LNCAP (cell line): ENCODE measurements around the gene IRF9.

Experiments
- TF ChIP-seq, protein P1 (sequence below): fragments of 450-650 bp; IDR thresholded peaks from 2 replicates; pipeline ENCODE4 v1.5.1; 2017; ENCODE audit warnings: mild to moderate bottlenecking

Gene IRF9

DNA sequence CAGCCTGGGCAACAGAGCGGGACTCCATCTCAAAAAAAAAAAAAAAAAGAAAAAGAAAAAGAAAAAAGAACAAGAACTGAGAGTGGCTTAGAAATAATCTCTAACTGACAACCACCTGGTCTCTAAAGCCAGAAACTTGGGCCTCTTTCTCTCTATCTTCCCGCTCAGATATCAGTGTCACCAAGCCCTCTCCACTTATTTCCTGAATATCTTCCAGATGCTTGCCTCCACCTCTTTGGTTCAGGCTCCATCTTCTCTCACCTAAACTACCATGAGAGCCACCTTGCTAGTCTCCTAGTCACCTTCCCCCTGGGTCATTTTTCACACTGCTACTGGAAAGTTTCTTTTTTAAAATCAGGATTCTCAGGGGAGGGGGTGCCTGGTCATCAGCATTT, 36.0 kb downstream of the IRF9 start:
- TF ChIP-seq, protein P1, sequence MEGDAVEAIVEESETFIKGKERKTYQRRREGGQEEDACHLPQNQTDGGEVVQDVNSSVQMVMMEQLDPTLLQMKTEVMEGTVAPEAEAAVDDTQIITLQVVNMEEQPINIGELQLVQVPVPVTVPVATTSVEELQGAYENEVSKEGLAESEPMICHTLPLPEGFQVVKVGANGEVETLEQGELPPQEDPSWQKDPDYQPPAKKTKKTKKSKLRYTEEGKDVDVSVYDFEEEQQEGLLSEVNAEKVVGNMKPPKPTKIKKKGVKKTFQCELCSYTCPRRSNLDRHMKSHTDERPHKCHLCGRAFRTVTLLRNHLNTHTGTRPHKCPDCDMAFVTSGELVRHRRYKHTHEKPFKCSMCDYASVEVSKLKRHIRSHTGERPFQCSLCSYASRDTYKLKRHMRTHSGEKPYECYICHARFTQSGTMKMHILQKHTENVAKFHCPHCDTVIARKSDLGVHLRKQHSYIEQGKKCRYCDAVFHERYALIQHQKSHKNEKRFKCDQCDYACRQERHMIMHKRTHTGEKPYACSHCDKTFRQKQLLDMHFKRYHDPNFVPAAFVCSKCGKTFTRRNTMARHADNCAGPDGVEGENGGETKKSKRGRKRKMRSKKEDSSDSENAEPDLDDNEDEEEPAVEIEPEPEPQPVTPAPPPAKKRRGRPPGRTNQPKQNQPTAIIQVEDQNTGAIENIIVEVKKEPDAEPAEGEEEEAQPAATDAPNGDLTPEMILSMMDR: no peak

DNA sequence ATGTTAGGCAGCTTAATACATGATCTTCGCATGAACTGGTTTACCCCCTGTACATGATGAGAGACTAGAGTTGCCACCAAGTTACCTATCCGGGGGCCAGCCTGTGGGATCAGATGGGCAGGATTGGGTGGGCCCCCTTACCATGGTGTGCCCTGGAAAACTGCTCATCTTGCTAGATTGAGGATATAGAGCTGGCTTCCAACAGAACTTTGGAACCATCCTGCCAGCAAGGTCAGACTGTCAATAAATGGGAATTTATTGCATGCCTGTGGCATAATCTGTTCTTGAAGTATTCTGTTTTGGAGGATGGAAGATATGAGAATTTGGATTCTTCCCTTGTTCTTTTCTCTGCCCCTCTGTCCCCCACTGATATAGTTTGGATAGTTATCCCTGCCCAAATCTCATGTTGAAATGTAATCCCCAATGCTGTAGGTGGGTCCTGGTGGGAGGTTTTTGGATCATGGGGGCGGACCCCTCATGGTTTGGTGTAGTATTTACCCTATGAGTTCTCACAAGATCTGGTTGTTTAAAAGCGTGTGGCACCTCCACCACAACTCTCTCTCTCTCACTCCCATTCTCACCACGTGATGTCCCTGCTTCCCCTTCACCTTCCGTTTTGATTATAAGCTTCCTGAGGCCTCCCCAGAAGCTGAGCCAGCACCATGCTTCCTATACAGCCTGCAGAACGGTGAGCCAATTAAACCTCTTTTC, 37.9 kb downstream of the IRF9 start:
- TF ChIP-seq, protein P1: no peak

DNA sequence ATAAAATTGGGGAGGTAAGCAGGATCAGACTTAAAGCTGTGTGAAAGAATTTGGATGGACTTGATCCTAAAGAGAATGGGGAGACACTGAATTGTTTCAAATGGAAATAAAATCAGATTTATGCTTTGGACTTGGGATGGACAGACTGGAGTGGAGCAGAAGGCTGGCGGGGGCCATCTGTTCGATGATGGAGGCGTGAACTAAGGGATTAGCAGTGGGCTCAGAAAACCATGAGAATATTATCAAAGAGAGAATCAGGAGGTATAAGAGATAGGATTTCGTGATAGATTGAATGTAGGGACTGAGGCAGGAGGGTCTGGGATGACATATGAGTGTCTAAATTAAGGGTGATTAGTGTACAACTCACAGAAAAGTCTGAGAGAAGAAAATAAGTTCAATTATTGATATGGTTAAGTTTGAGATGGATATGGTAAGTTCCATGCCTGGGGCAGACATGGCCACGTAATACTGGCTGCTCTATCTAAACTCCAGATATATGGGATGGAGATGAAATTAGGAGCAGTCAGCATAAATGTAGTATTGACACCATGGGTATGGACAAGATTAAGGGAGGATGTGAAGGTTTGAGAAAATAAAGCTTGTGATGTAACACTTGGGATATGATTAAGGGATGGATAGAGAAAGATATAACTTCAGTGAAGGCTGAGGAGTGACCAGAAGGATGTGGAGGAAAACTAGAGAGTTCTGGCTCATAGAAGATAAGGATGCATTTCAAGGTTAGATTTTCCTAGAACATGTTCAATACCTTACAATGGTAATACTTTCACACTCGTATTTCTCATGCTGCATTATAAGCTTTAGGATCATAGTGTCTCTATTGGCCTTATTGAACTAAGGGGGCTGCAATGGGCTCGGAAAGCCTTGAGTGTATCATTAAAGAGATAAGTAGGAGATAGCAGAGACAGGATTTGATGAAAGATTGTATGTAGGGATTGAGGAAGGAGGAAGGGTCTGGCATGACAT, 43.4 kb downstream of the IRF9 start:
- TF ChIP-seq, protein P1: no peak

DNA sequence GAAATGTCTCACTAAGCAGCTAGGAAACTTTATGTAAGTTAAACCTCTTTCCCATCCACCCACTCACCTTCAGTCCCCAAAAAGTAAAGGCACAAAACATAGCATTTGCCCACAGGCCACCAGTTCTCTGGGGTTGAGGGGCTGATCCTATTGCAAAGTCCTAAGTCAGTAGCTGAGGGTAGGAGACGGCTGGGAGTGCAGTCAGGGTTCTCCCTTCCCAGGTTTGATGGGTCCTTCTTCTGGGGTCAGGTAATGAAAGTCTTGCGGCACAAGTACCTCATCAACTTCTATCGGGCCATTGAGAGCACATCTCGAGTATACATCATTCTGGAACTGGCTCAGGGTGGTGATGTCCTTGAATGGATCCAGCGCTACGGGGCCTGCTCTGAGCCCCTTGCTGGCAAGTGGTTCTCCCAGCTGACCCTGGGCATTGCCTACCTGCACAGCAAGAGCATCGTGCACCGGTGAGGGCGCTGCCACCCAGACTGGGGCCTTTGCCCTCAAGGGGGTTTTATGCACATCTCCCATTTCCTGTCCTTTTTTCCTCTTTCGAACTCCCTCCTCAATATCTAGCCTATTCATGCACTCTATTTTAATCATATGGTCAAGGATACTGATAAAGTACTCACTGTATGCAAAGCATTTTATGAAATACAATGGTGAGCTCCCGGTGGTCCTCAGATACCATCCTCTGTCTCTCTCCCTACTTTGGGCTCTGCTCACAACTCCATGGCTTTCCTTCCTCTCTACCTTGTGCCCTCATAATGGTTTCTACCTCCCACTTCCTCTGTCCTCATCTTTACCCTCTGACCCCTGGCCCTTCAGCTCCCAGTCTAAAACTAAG, 45.4 kb downstream of the IRF9 start:
- TF ChIP-seq, protein P1: no peak

DNA sequence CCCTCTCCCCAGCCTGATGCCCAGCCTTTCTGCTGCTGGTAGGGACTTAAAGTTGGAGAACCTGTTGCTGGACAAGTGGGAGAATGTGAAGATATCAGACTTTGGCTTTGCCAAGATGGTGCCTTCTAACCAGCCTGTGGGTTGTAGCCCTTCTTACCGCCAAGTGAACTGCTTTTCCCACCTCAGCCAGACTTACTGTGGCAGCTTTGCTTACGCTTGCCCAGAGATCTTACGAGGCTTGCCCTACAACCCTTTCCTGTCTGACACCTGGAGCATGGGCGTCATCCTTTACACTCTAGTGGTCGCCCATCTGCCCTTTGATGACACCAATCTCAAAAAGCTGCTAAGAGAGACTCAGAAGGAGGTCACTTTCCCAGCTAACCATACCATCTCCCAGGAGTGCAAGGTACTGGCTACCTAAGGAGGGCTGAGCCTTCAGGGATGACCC, 46.1 kb downstream of the IRF9 start:
- TF ChIP-seq, protein P1: no peak

DNA sequence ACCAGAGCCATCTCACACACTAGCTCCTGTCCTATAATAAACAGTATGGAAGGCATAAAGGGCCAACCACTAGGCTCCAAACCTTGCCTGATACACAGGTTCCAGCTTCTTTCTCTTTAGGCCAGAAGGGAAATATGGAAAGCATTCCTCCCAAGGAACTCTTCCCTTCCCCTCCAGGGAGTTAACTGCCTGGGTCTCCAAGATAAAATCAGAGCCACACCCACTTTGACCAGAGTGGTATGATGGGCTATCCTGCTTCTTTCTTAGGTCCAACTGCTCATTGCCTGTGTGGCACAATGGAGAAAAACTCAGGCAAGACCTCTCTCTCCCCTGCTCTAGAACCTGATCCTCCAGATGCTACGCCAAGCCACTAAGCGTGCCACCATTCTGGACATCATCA, 46.6 kb downstream of the IRF9 start:
- TF ChIP-seq, protein P1: no peak

DNA sequence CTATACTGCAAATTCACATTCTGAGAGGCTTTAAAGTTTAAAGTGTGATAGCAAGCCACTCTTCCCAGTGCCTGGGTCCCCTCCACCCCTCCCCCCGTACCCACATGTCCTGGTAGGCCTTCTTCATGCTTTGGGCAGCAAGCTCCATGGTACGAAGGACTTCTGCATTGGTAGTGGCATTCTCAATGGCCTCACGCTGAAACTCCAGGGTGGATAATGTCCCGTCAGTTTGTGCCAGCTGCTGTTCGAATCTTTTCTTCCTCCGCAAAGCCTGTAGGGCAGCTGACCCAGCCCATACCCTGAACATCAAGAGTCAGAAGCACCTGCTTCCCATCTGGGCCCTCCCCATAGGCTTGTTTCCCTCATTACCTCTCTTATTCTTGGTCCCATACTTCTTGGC, 50.2 kb downstream of the IRF9 start:
- TF ChIP-seq, protein P1: no peak
